Measurements from ENCODE around the gene SPTBN5.

The SPTBN5 gene

GRCh38 chr15:41891226-41891625 is 2.6 kb downstream of the SPTBN5 start:
- no peak overlapping the region for H3K4me3 ChIP-seq (ENCODE audit: low read depth in 1 of 2, low read length in 1 of 2)
- H3K9me3 ChIP-seq: no peaks in the 10 kb centered on the region
- TF ChIP-seq, protein P1, sequence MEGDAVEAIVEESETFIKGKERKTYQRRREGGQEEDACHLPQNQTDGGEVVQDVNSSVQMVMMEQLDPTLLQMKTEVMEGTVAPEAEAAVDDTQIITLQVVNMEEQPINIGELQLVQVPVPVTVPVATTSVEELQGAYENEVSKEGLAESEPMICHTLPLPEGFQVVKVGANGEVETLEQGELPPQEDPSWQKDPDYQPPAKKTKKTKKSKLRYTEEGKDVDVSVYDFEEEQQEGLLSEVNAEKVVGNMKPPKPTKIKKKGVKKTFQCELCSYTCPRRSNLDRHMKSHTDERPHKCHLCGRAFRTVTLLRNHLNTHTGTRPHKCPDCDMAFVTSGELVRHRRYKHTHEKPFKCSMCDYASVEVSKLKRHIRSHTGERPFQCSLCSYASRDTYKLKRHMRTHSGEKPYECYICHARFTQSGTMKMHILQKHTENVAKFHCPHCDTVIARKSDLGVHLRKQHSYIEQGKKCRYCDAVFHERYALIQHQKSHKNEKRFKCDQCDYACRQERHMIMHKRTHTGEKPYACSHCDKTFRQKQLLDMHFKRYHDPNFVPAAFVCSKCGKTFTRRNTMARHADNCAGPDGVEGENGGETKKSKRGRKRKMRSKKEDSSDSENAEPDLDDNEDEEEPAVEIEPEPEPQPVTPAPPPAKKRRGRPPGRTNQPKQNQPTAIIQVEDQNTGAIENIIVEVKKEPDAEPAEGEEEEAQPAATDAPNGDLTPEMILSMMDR (IDR thresholded peaks at IDR 0.05): no peak
- H3K27ac ChIP-seq: no peak overlapping the region
- no peaks in the 10 kb centered on the region for H3K4me1 ChIP-seq (ENCODE audit: control insufficient read depth in 1 of 2, insufficient read depth in 1 of 2, low read depth in 1 of 2, low read length in 1 of 2)
- H3K36me3 ChIP-seq: no peaks in the 10 kb centered on the region
- H3K27me3 ChIP-seq: peaks cover 17% of the 10 kb centered on the region

DNA sequence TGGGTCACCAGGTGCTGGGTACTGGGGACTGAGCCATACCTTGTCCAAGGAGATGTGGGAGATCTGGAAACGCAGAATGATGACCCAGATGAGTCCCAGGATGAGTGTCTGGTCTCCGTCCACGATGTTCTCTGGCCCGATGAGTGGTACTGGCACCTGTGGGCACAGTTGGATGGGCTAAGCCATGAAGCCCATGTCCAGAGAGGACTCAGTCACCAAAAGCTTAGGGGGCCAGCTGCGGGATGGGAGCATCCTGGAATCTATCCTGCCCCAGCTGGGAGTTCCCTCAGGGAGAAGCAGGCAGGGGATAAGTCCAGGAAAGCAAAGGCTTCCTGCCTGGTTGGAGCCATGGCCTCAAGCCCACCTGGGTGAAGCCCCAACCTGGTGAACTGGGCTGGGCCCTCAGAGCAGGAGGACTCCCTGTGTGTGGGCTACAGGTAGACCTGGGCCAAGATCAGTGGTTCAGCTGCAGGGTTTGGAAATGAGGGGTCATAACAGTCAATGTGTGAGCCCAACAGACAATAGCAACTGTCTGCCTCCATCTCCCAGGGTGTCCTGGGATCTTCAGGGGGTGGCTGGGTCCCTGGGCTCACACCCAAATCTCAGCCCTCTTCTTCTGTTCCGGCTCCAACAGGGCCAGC is 3.7 kb downstream of the SPTBN5 start:
- peaks cover 13% of the 10 kb centered on the region for H3K27me3 ChIP-seq
- H3K27ac ChIP-seq: no peak overlapping the region
- no peaks in the 10 kb centered on the region for H3K4me1 ChIP-seq (ENCODE audit: control insufficient read depth in 1 of 2, insufficient read depth in 1 of 2, low read depth in 1 of 2, low read length in 1 of 2)
- no peaks in the 10 kb centered on the region for H3K9me3 ChIP-seq
- H3K4me3 ChIP-seq (ENCODE audit: low read depth in 1 of 2, low read length in 1 of 2): no peak overlapping the region
- TF ChIP-seq, protein P1 (IDR thresholded peaks at IDR 0.05): no peak
- no peaks in the 10 kb centered on the region for H3K36me3 ChIP-seq

- Histone ChIP-seq H3K4me1 (ENCODE audit: control insufficient read depth in 1 of 2, insufficient read depth in 1 of 2, low read depth in 1 of 2, low read length in 1 of 2) (no peaks in the 10 kb centered on the region), H3K27ac (no peak overlapping the region), H3K27me3 (no peaks in the 10 kb centered on the region), H3K36me3 (no peaks in the 10 kb centered on the region), H3K4me3 (ENCODE audit: low read depth in 1 of 2, low read length in 1 of 2) (no peak overlapping the region), H3K9me3 (no peaks in the 10 kb centered on the region)
- TF ChIP-seq, protein P1 (IDR thresholded peaks at IDR 0.05): no peak
Observed at GRCh38 chr15:41888662-41889253, 5.1 kb downstream of the SPTBN5 start.

DNA sequence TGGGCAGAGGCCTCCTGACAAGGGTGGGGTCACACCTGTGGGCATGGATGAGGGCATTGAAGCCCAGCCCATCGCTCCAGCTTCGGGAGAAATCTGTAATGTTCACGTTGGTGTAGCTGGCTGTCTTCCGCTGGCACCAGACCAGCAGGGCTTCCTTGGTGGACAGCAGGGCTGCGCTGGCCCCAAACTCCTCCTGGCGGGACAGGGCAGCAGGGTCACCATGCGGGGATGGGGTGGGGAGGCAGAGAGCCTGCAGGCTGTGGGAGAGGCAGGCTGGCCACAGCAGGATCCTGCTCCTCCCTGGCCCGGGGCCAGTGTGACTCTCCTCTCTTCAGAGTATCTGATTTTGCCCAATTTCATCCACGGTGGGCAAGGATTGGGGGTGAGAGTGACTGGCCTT is 6.0 kb downstream of the SPTBN5 start:
- Histone ChIP-seq H3K4me3 (ENCODE audit: low read depth in 1 of 2, low read length in 1 of 2) (no peak overlapping the region), H3K9me3 (no peaks in the 10 kb centered on the region), H3K27me3 (peaks cover 7% of the 10 kb centered on the region), H3K27ac (no peak overlapping the region), H3K36me3 (no peaks in the 10 kb centered on the region), H3K4me1 (ENCODE audit: control insufficient read depth in 1 of 2, insufficient read depth in 1 of 2, low read depth in 1 of 2, low read length in 1 of 2) (no peaks in the 10 kb centered on the region)
- TF ChIP-seq, protein P1 (IDR thresholded peaks at IDR 0.05): no peak

DNA sequence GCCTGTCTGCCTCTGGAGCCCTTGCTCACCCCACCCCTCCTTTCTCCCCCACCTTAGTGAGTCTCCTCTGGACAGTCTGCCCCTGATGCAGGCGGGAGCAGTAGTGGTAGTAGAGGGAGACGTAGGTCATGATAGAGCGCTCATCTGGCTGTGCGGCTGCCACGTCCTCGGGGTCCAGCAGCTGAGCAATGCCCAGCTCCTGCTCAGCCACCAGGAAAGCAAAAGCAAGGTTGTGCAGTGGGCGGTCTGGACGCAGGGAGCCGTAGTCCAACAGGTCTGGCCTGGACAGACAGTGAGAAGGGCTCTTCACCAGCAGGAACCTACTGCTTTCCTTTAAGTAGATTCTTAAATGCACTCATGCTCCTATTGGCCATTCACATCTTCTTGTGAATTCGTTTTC is 6.7 kb downstream of the SPTBN5 start:
- Histone ChIP-seq H3K4me3 (ENCODE audit: low read depth in 1 of 2, low read length in 1 of 2) (no peak overlapping the region), H3K27me3 (peaks cover 14% of the 10 kb centered on the region)
- TF ChIP-seq, protein P1 (IDR thresholded peaks at IDR 0.05): no peak

More for the DNA sequence above, 6.7 kb downstream of the SPTBN5 start:
- no peaks in the 10 kb centered on the region for H3K9me3 ChIP-seq
- peaks cover 0 to 2% of the 10 kb centered on the region in 2 experiments for H3K4me1 ChIP-seq (ENCODE audit: control insufficient read depth in 1 of 2, insufficient read depth in 1 of 2, low read depth in 1 of 2, low read length in 1 of 2)
- H3K36me3 ChIP-seq: no peaks in the 10 kb centered on the region
- no peak overlapping the region for H3K27ac ChIP-seq
